Measurements from ENCODE around the gene RNFT2. TPM values are rescaled to one million over a fixed set of nuclear protein-coding genes. Genes with fewer than 3 reads are reported as not detected.
"Not testable (repeated sequence)": the region's sequence is repeated elsewhere in the genome, so short reads cannot be mapped to it uniquely, and the experiment has no call there.

Gene RNFT2
- total RNA-seq, 2 experiments from 2014 or later: 4.9 to 6.0 TPM

GRCh38 chr12:116749884-116750283 lies 11.8 kb downstream of the RNFT2 start:
- no peak overlapping the region for H3K27ac Mint-ChIP-seq
- H3K36me3 ChIP-seq (ENCODE audit: insufficient read depth, low read length): no peaks in the 10 kb centered on the region
- H3K4me3 ChIP-seq (ENCODE audit: low read length): no peak overlapping the region
- no peaks in the 10 kb centered on the region for H3K4me1 Mint-ChIP-seq (ENCODE audit: low read depth)
- peaks cover 15% of the 10 kb centered on the region for H3K36me3 Mint-ChIP-seq (ENCODE audit: low read depth)
- no peak overlapping the region for H3K27ac ChIP-seq (ENCODE audit: low read depth in 1 of 2, low read length in 2 of 2)
- H3K4me1 ChIP-seq (ENCODE audit: insufficient read depth, low read length): no peaks in the 10 kb centered on the region
- no peak for DNase-seq
- no peaks in the 10 kb centered on the region for H3K27me3 Mint-ChIP-seq
- no peak overlapping the region for H3K4me3 Mint-ChIP-seq
- no peaks in the 10 kb centered on the region for H3K9me3 ChIP-seq (ENCODE audit: control insufficient read depth in 1 of 2, insufficient read depth in 1 of 2, low read length in 2 of 2)
- ChIA-PET POLR2A (no interaction called here), CTCF (no interaction called here)
- no peak for TF ChIP-seq CTCF (IDR thresholded peaks at IDR 0.05)
- H3K27me3 ChIP-seq (ENCODE audit: control insufficient read depth in 1 of 2, insufficient read depth in 2 of 2, low read length in 2 of 2): no peaks in the 10 kb centered on the region
- intact Hi-C loops (cut with DNase I, micrococcal nuclease): no loop called here
- ATAC-seq (ENCODE audit: poor library complexity): no peak
- H3K9me3 Mint-ChIP-seq: no peaks in the 10 kb centered on the region

- no peak for TF ChIP-seq CTCF (IDR thresholded peaks at IDR 0.05)
- intact Hi-C loops (cut with DNase I, micrococcal nuclease): no loop called here
- H3K4me3 Mint-ChIP-seq: no peak overlapping the region
- no peaks in the 10 kb centered on the region for H3K36me3 ChIP-seq (ENCODE audit: insufficient read depth, low read length)
- H3K4me1 ChIP-seq (ENCODE audit: insufficient read depth, low read length): no peaks in the 10 kb centered on the region
- H3K36me3 Mint-ChIP-seq (ENCODE audit: low read depth): peaks cover 18% of the 10 kb centered on the region
- no peak overlapping the region for H3K27ac ChIP-seq (ENCODE audit: low read depth in 1 of 2, low read length in 2 of 2)
- ATAC-seq (ENCODE audit: poor library complexity) (no peak), DNase-seq (no peak)
- no peaks in the 10 kb centered on the region for H3K4me1 Mint-ChIP-seq (ENCODE audit: low read depth)
- no peaks in the 10 kb centered on the region for H3K27me3 ChIP-seq (ENCODE audit: control insufficient read depth in 1 of 2, insufficient read depth in 2 of 2, low read length in 2 of 2)
- ChIA-PET CTCF (no interaction called here), POLR2A (no interaction called here)
- H3K27ac Mint-ChIP-seq: no peak overlapping the region
- no peaks in the 10 kb centered on the region for H3K27me3 Mint-ChIP-seq
- no peaks in the 10 kb centered on the region for H3K9me3 ChIP-seq (ENCODE audit: control insufficient read depth in 1 of 2, insufficient read depth in 1 of 2, low read length in 2 of 2)
- H3K9me3 Mint-ChIP-seq: no peaks in the 10 kb centered on the region
- H3K4me3 ChIP-seq (ENCODE audit: low read length): no peak overlapping the region
These were observed 12.2 kb downstream of the RNFT2 start for GRCh38 chr12:116750298-116750697.

GRCh38 chr12:116754097-116754496 lies 16.0 kb downstream of the RNFT2 start:
- H3K4me1 ChIP-seq (ENCODE audit: insufficient read depth, low read length); H3K4me3 Mint-ChIP-seq; H3K27me3 ChIP-seq (ENCODE audit: control insufficient read depth in 1 of 2, insufficient read depth in 2 of 2, low read length in 2 of 2); H3K9me3 ChIP-seq (ENCODE audit: control insufficient read depth in 1 of 2, insufficient read depth in 1 of 2, low read length in 2 of 2); H3K27me3 Mint-ChIP-seq; H3K27ac Mint-ChIP-seq; H3K27ac ChIP-seq (ENCODE audit: low read depth in 1 of 2, low read length in 2 of 2); intact Hi-C loops (cut with DNase I, micrococcal nuclease); CTCF ChIA-PET; H3K4me1 Mint-ChIP-seq (ENCODE audit: low read depth); POLR2A ChIA-PET; DNase-seq; H3K36me3 ChIP-seq (ENCODE audit: insufficient read depth, low read length); ATAC-seq (ENCODE audit: poor library complexity); H3K4me3 ChIP-seq (ENCODE audit: low read length); H3K9me3 Mint-ChIP-seq: not testable (repeated sequence)
- H3K36me3 Mint-ChIP-seq (ENCODE audit: low read depth): peaks cover 27% of the 10 kb centered on the region

GRCh38 chr12:116754783-116755182 lies 16.7 kb downstream of the RNFT2 start:
- H3K27ac Mint-ChIP-seq; H3K27me3 ChIP-seq (ENCODE audit: control insufficient read depth in 1 of 2, insufficient read depth in 2 of 2, low read length in 2 of 2); ATAC-seq (ENCODE audit: poor library complexity); CTCF ChIA-PET; DNase-seq; H3K27me3 Mint-ChIP-seq; H3K4me3 Mint-ChIP-seq; H3K4me1 Mint-ChIP-seq (ENCODE audit: low read depth); H3K27ac ChIP-seq (ENCODE audit: low read depth in 1 of 2, low read length in 2 of 2); POLR2A ChIA-PET; H3K9me3 Mint-ChIP-seq; H3K9me3 ChIP-seq (ENCODE audit: control insufficient read depth in 1 of 2, insufficient read depth in 1 of 2, low read length in 2 of 2); H3K4me3 ChIP-seq (ENCODE audit: low read length); H3K36me3 ChIP-seq (ENCODE audit: insufficient read depth, low read length); H3K4me1 ChIP-seq (ENCODE audit: insufficient read depth, low read length): not testable (repeated sequence)
- intact Hi-C loops (cut with DNase I, micrococcal nuclease): loop anchor here in 1 of 2 experiments (5.0 kb wide), 1 partner anchor 203 kb away; no protein-coding TSS in a partner anchor
- peaks cover 27% of the 10 kb centered on the region for H3K36me3 Mint-ChIP-seq (ENCODE audit: low read depth)

Data from CD4-positive, alpha-beta T cell (primary cell).